ENCODE results near the gene GLI3.

The GLI3 gene

GRCh38 chr7:42016517-42016916, 220.5 kb downstream of the GLI3 start:
- no peak overlapping the region for H3K4me3 ChIP-seq (ENCODE audit: low read length)
- no peak for TF ChIP-seq CTCF (conservative IDR thresholded peaks at IDR 0.05; ENCODE audit: low read length)
- no peak for DNase-seq (ENCODE audit: low read depth)

GRCh38 chr7:42014625-42015618, 222.1 kb downstream of the GLI3 start:
- peak; percentile 62 for TF ChIP-seq CTCF (conservative IDR thresholded peaks at IDR 0.05; ENCODE audit: low read length)
- H3K4me3 ChIP-seq (ENCODE audit: low read length), result no peak overlapping the region
- DNase-seq (ENCODE audit: low read depth), result peak; percentile 18

- H3K4me3 ChIP-seq (ENCODE audit: low read length), result no peak overlapping the region
- no peak for TF ChIP-seq CTCF (conservative IDR thresholded peaks at IDR 0.05; ENCODE audit: low read length)
- peak; percentile 22 for DNase-seq (ENCODE audit: low read depth)
Measured at GRCh38 chr7:42012786-42013360, 224.1 kb downstream of the GLI3 start.

- no peak for DNase-seq (ENCODE audit: low read depth)
- no peak overlapping the region for H3K4me3 ChIP-seq (ENCODE audit: low read length)
- no peak for TF ChIP-seq CTCF (conservative IDR thresholded peaks at IDR 0.05; ENCODE audit: low read length)
Measured at GRCh38 chr7:42012313-42012712, 224.7 kb downstream of the GLI3 start.

- DNase-seq (ENCODE audit: low read depth), result no peak
- no peak for TF ChIP-seq CTCF (conservative IDR thresholded peaks at IDR 0.05; ENCODE audit: low read length)
- H3K4me3 ChIP-seq (ENCODE audit: low read length), result no peak overlapping the region
Measured at GRCh38 chr7:42011846-42012245, 225.2 kb downstream of the GLI3 start.

- TF ChIP-seq CTCF (conservative IDR thresholded peaks at IDR 0.05; ENCODE audit: low read length), result no peak
- no peak overlapping the region for H3K4me3 ChIP-seq (ENCODE audit: low read length)
- peak; percentile 58 for DNase-seq (ENCODE audit: low read depth)
Measured at GRCh38 chr7:42010751-42011150, 226.3 kb downstream of the GLI3 start.
